CD4-positive, alpha-beta T cell (primary cell): ENCODE data around the gene VSIG10L2. TPM values are rescaled to one million over a fixed set of nuclear protein-coding genes. Genes with fewer than 3 reads are reported as not detected.

Source experiments
- ATAC-seq: fragments of 200-7000 bp; cut with Tn5 transposase; one replicate; pipeline ENCODE4 v1.10.0; 2022; ENCODE audit warnings: mild to moderate bottlenecking; ENCODE audit not compliant: poor library complexity
- CTCF ChIA-PET: fragments of 350-600 bp; sonication (Branson Sonifier 250); formaldehyde crosslinking; loops from one replicate; lab custom pipeline; 2021; ENCODE audit warnings: antibody characterized with exemption, inconsistent platforms; lab: Charles Lee
- POLR2A ChIA-PET: fragments of 350-600 bp; sonication (Branson Sonifier 250); formaldehyde crosslinking; loops from one replicate; lab custom pipeline; 2021; ENCODE audit warnings: antibody characterized with exemption, inconsistent platforms; lab: Charles Lee
- DNase-seq, 14 experiments: peaks; one replicate each; pipeline ENCODE4 v3.0.0-alpha.2; 2013 to 2020; ENCODE audit warnings: mixed read lengths in 2 of 14
- H3K27ac ChIP-seq, 2 donors: one replicate each; pipeline versions ENCODE4 v1.5.1 to v1.7.0; 2013; ENCODE audit warnings: low read length in 2 of 2, low read depth in 1 of 2, mild to moderate bottlenecking in 1 of 2
- H3K27me3 ChIP-seq, 2 experiments: 1 replicate in 1 of 2; 2 replicates in 1 of 2; pipeline versions ENCODE4 v1.6.1 to v1.7.0; 2013; ENCODE audit warnings: low read length in 2 of 2, control low read depth in 1 of 2, mild to moderate bottlenecking in 1 of 2, moderate library complexity in 1 of 2; ENCODE audit not compliant: insufficient read depth in 2 of 2, control insufficient read depth in 1 of 2
- H3K36me3 ChIP-seq: one replicate; pipeline ENCODE4 v1.6.1; 2013; ENCODE audit warnings: low read length, control low read depth; ENCODE audit not compliant: insufficient read depth
- H3K4me1 ChIP-seq: one replicate; pipeline ENCODE4 v1.6.1; 2013; ENCODE audit warnings: low read length, control low read depth; ENCODE audit not compliant: insufficient read depth
- H3K4me3 ChIP-seq: one replicate; pipeline ENCODE4 v1.5.1; 2013; ENCODE audit warnings: mild to moderate bottlenecking, low read length, moderate library complexity
- H3K9me3 ChIP-seq, 2 experiments: 1 replicate in 1 of 2; 2 replicates in 1 of 2; pipeline versions ENCODE4 v1.6.1 to v1.7.0; 2013; ENCODE audit warnings: low read length in 2 of 2, mild to moderate bottlenecking in 2 of 2, control low read depth in 1 of 2, moderate library complexity in 1 of 2; ENCODE audit not compliant: control insufficient read depth in 1 of 2, insufficient read depth in 1 of 2
- H3K27ac Mint-ChIP-seq: one replicate; pipeline ENCODE4 v1.8.0; 2020; ENCODE audit warnings: mixed read lengths
- H3K27me3 Mint-ChIP-seq: one replicate; pipeline ENCODE4 v1.8.0; 2021; ENCODE audit warnings: mixed read lengths
- H3K36me3 Mint-ChIP-seq: one replicate; pipeline ENCODE4 v1.8.0; 2021; ENCODE audit warnings: low read depth, mixed read lengths
- H3K4me1 Mint-ChIP-seq: one replicate; pipeline ENCODE4 v1.8.0; 2021; ENCODE audit warnings: low read depth, mixed read lengths
- H3K4me3 Mint-ChIP-seq: one replicate; pipeline ENCODE4 v1.8.0; 2020; ENCODE audit warnings: mild to moderate bottlenecking, mixed read lengths
- H3K9me3 Mint-ChIP-seq: one replicate; pipeline ENCODE4 v1.8.0; 2020; ENCODE audit warnings: mixed read lengths
- intact Hi-C, 2 experiments: fragments of 100-400 bp; cut with DNase I in 1 of 2; cut with micrococcal nuclease in 1 of 2; formaldehyde crosslinking; loops; one replicate each; pipeline versions ENCODE4 v1.15.1 to v1.9.0; 2023 to 2025; cut with DNase I, micrococcal nuclease
- total RNA-seq, 174 experiments: library from RNA in 2 of 174; stranded (reverse) in 2 of 174; gene quantifications; one replicate each; pipeline ENCODE4 v1.2.3 and lab custom pipeline; 2021 to 2026
- TF ChIP-seq, protein P1 (sequence below): fragments of 200-600 bp; IDR thresholded peaks from one replicate; pipeline ENCODE4 v1.8.0; 2022; ENCODE audit warnings: antibody characterized with exemption, mild to moderate bottlenecking

The VSIG10L2 gene
- total RNA-seq, 2 experiments from 2014 or later = not detected

DNA sequence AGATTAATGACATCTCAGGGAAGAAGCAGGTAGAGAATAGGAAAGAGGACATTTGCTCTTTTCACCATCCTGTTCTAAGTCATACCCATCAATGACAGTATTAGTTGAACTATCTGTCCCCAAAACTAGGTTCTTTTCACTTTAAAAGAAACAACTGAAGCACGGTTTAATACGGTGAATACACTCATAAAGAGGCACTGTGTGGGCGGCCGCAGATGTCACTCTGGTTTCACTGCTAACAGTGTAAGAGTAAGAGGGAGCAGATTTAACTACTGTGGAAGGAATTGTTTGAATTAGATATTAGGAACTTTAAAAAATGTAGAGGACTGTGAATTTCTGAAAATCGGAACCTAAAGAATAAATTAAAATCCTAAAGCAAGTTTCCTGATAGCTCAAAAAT, 49.5 kb downstream of the VSIG10L2 start:
- intact Hi-C loops = no loop called here
- no peak overlapping the region for H3K27ac ChIP-seq

DNA sequence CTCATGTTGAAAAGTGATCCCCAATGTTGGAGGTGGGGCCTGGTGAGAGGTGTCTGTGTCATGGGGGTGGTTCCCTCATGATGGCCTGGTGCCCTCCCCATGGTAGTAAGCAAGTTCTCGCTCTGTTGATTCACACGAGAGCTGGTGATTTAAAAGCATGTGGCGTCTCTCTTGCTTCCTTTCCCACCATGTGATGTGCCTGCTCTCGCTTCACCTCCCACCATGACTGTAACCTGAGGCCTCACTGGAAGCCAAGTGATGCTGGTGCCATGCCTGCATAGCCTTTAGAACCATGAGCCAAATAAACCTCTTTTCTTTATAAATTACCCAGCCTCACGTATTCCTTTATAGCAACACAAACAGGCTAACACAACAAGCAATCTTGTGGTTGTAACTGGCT, 52.4 kb downstream of the VSIG10L2 start:
- Histone ChIP-seq H3K27ac (no peak overlapping the region), H3K4me3 (no peak overlapping the region), H3K9me3 (no peaks in the 10 kb centered on the region), H3K4me1 (no peaks in the 10 kb centered on the region), H3K27me3 (no peaks in the 10 kb centered on the region), H3K36me3 (no peaks in the 10 kb centered on the region)
- H3K27me3 Mint-ChIP-seq = no peaks in the 10 kb centered on the region
- no peak for DNase-seq
- H3K9me3 Mint-ChIP-seq = no peaks in the 10 kb centered on the region
- peaks cover 25% of the 10 kb centered on the region for H3K36me3 Mint-ChIP-seq
- POLR2A ChIA-PET = no interaction called here
- no peak overlapping the region for H3K27ac Mint-ChIP-seq
- no peak overlapping the region for H3K4me3 Mint-ChIP-seq
- CTCF ChIA-PET = no interaction called here
- ATAC-seq = no peak
- intact Hi-C loops = no loop called here
- TF ChIP-seq, protein P1, sequence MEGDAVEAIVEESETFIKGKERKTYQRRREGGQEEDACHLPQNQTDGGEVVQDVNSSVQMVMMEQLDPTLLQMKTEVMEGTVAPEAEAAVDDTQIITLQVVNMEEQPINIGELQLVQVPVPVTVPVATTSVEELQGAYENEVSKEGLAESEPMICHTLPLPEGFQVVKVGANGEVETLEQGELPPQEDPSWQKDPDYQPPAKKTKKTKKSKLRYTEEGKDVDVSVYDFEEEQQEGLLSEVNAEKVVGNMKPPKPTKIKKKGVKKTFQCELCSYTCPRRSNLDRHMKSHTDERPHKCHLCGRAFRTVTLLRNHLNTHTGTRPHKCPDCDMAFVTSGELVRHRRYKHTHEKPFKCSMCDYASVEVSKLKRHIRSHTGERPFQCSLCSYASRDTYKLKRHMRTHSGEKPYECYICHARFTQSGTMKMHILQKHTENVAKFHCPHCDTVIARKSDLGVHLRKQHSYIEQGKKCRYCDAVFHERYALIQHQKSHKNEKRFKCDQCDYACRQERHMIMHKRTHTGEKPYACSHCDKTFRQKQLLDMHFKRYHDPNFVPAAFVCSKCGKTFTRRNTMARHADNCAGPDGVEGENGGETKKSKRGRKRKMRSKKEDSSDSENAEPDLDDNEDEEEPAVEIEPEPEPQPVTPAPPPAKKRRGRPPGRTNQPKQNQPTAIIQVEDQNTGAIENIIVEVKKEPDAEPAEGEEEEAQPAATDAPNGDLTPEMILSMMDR = no peak
- H3K4me1 Mint-ChIP-seq = no peaks in the 10 kb centered on the region

More for the DNA sequence above, 49.5 kb downstream of the VSIG10L2 start:
- ChIA-PET CTCF (interaction anchor here (0.8 kb wide), 1 partner anchor 44 kb away, joined by 3 read pairs; no protein-coding TSS in a partner anchor), POLR2A (no interaction called here)
- H3K27me3 Mint-ChIP-seq = no peaks in the 10 kb centered on the region
- DNase-seq (no peak), ATAC-seq (no peak)
- H3K9me3 Mint-ChIP-seq = no peaks in the 10 kb centered on the region
- H3K36me3 Mint-ChIP-seq = peaks cover 21% of the 10 kb centered on the region
- H3K4me3 Mint-ChIP-seq = no peak overlapping the region
- no peak overlapping the region for H3K4me3 ChIP-seq
- H3K4me1 Mint-ChIP-seq = no peaks in the 10 kb centered on the region
- no peaks in the 10 kb centered on the region for H3K9me3 ChIP-seq
- H3K27ac Mint-ChIP-seq = no peak overlapping the region
- no peaks in the 10 kb centered on the region for H3K36me3 ChIP-seq
- no peaks in the 10 kb centered on the region for H3K4me1 ChIP-seq
- TF ChIP-seq, protein P1 = no peak
- no peaks in the 10 kb centered on the region for H3K27me3 ChIP-seq

DNA sequence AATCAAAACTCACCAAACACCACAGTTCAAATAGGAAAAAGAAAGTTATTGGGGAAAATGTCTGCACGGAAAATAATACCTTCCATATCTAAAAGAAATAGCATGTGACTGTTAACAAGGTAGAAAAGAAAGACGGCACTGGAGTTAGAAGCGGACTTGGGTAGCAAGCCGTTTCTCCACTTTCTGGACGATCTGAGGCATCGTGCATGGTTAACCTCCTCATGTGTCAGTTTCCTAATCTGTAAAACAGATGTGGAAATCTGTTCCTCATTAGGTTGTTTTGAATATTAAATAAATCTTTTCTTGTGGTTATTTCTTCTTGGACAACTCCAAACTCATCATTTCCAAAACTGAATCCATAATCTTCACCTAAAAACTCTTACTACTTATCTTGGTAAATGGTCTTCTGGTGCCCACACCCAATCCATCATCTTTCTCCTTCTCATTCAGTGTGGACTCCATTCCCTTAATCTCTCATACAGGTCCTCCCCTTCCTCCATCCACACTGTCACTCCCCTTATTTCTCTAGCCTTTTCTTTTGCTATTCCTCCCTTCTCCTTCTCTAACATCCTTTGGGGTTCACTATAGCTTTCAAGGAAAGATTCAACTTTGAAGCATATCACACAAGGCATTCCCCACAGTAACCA, 53.5 kb downstream of the VSIG10L2 start:
- ATAC-seq (no peak), DNase-seq (no peak)
- intact Hi-C loops = no loop called here
- no peaks in the 10 kb centered on the region for H3K27me3 Mint-ChIP-seq
- TF ChIP-seq, protein P1 = no peak
- Histone ChIP-seq H3K36me3 (no peaks in the 10 kb centered on the region), H3K9me3 (no peaks in the 10 kb centered on the region), H3K27me3 (no peaks in the 10 kb centered on the region), H3K4me3 (no peak overlapping the region), H3K27ac (no peak overlapping the region), H3K4me1 (no peaks in the 10 kb centered on the region)
- no peak overlapping the region for H3K27ac Mint-ChIP-seq
- ChIA-PET CTCF (no interaction called here), POLR2A (no interaction called here)
- H3K9me3 Mint-ChIP-seq = no peaks in the 10 kb centered on the region
- no peak overlapping the region for H3K4me3 Mint-ChIP-seq
- H3K4me1 Mint-ChIP-seq = no peaks in the 10 kb centered on the region
- peaks cover 25% of the 10 kb centered on the region for H3K36me3 Mint-ChIP-seq
